Measurements from ENCODE around the gene FLYWCH2. TPM values are rescaled to one million over a fixed set of nuclear protein-coding genes. Genes with fewer than 3 reads are reported as not detected.

FLYWCH2 gene
- total and polyA plus RNA-seq, 2 of the 13 experiments (the other 11 are each of a cell fraction or from before 2014, with no cell fraction given): 16.9 to 19.8 TPM

DNA sequence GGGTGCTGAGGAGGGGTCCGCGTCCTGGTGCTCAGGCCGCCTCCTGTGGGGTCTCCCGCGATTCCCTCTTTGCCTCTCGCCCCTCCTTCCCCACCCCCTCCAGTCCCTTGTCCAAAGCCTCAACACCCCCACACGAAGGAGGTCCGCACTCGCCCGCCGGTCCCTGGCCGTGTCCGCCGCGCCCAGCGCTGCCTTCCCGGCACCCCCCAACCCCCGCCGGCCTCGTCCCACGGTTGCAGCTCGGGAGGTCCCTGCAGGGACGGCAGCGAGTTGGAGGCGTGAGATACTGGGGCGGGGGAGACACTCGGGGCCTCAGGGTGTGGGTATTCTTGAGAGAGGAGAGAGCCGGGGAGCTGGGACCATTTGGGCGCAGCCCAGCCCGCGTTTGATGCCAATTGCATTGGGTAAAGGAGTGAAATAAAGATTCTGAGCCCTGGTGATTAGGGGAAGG, 468 bp downstream of the FLYWCH2 start (continued):
- TF ChIP-seq IRX3 (CRISPR knock-in tag; IDR thresholded peaks at IDR 0.05; ENCODE audit: borderline replicate concordance, low read depth) (no peak), ZNF556 (CRISPR knock-in tag; IDR thresholded peaks at IDR 0.05; ENCODE audit: borderline replicate concordance) (no peak; the same call in 1 of the 2 replicates), ZFP36 (IDR thresholded peaks at IDR 0.05; ENCODE audit: borderline replicate concordance, low read depth, low read length, partially characterized antibody) (no peak)

DNA sequence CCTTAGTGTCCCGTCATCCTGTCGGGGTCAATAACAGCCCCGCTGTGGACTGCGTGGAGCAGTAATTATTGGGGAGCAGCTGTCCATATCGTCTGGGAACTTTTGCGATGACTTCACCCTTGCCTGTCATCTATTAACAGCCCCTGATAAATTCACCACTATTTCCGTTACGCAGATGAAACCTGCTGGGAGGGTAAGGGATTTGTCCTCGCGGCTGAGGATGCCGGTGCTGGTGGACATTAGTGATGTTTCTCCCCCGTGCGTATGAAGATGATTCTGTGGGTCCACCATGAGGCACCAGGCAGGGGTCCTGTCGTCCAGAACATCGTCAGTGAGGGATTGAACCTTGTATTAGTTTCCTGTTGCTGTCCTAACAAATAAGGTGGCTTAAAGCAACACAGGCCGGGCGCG, 1.0 kb downstream of the FLYWCH2 start:
- POLR2A ChIA-PET: interaction anchor here (1.4 to 3.4 kb wide), 8 partner anchors 8 to 131 kb away, joined by 5 to 96 read pairs (median 20); partner anchors contain the start of genes FLYWCH1 and SRRM2
- TF ChIP-seq SMARCE1 (IDR thresholded peaks at IDR 0.05; ENCODE audit: borderline replicate concordance) (no peak), MIER3 (CRISPR knock-in tag; IDR thresholded peaks at IDR 0.05; ENCODE audit: borderline replicate concordance) (no peak), ELF1 (CRISPR knock-in tag; IDR thresholded peaks at IDR 0.05) (no peak), GABPB1 (CRISPR knock-in tag; IDR thresholded peaks at IDR 0.05) (no peak), CCAR2 (optimal IDR thresholded peaks at IDR 0.05; ENCODE audit: low read depth, low read length) (no peak), FOXA3 (CRISPR knock-in tag; IDR thresholded peaks at IDR 0.05) (no peak), SIX4 (CRISPR knock-in tag; IDR thresholded peaks at IDR 0.05) (no peak), EP300 (IDR thresholded peaks at IDR 0.05; ENCODE audit: low read depth in 2 of 2, low read length in 2 of 2) (no peak), EP300 (CRISPR knock-in tag; IDR thresholded peaks at IDR 0.05; ENCODE audit: borderline replicate concordance) (no peak)
- TF ChIP-seq, protein P1, sequence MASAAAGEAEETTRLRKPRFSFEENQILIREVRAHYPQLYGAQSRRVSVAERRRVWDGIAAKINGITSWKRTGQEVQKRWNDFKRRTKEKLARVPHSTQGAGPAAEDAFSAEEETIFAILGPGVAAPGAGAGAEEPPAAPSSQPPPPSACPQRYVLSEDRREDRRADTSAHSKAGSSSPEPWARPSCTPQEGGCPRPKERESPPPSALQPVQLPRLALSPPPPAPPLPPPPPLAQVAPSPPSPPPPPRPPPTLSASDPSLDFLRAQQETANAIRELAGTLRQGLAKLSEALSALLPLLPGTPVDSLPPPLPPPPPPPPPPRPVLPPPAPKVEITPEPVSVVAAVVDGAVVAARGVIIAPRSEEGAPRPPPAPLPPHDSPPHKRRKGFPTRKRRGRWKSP (CRISPR knock-in tag; IDR thresholded peaks at IDR 0.05): no peak
- TF ChIP-seq, protein P2, sequence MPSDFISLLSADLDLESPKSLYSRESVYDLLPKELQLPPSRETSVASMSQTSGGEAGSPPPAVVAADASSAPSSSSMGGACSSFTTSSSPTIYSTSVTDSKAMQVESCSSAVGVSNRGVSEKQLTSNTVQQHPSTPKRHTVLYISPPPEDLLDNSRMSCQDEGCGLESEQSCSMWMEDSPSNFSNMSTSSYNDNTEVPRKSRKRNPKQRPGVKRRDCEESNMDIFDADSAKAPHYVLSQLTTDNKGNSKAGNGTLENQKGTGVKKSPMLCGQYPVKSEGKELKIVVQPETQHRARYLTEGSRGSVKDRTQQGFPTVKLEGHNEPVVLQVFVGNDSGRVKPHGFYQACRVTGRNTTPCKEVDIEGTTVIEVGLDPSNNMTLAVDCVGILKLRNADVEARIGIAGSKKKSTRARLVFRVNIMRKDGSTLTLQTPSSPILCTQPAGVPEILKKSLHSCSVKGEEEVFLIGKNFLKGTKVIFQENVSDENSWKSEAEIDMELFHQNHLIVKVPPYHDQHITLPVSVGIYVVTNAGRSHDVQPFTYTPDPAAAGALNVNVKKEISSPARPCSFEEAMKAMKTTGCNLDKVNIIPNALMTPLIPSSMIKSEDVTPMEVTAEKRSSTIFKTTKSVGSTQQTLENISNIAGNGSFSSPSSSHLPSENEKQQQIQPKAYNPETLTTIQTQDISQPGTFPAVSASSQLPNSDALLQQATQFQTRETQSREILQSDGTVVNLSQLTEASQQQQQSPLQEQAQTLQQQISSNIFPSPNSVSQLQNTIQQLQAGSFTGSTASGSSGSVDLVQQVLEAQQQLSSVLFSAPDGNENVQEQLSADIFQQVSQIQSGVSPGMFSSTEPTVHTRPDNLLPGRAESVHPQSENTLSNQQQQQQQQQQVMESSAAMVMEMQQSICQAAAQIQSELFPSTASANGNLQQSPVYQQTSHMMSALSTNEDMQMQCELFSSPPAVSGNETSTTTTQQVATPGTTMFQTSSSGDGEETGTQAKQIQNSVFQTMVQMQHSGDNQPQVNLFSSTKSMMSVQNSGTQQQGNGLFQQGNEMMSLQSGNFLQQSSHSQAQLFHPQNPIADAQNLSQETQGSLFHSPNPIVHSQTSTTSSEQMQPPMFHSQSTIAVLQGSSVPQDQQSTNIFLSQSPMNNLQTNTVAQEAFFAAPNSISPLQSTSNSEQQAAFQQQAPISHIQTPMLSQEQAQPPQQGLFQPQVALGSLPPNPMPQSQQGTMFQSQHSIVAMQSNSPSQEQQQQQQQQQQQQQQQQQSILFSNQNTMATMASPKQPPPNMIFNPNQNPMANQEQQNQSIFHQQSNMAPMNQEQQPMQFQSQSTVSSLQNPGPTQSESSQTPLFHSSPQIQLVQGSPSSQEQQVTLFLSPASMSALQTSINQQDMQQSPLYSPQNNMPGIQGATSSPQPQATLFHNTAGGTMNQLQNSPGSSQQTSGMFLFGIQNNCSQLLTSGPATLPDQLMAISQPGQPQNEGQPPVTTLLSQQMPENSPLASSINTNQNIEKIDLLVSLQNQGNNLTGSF (CRISPR knock-in tag; IDR thresholded peaks at IDR 0.05): no peak
- TF ChIP-seq, protein P3, sequence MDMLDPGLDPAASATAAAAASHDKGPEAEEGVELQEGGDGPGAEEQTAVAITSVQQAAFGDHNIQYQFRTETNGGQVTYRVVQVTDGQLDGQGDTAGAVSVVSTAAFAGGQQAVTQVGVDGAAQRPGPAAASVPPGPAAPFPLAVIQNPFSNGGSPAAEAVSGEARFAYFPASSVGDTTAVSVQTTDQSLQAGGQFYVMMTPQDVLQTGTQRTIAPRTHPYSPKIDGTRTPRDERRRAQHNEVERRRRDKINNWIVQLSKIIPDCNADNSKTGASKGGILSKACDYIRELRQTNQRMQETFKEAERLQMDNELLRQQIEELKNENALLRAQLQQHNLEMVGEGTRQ (IDR thresholded peaks at IDR 0.05; ENCODE audit: low read depth, low read length): no peak
- TF ChIP-seq, protein P3 (CRISPR knock-in tag; IDR thresholded peaks at IDR 0.05; ENCODE audit: borderline replicate concordance): no peak

More for the DNA sequence above, 1.0 kb downstream of the FLYWCH2 start:
- Histone ChIP-seq H3K36me3 (replicated peaks in 1 of 2; ENCODE audit: control insufficient read depth in 1 of 2, insufficient read depth in 2 of 2, low read length in 2 of 2) (no peaks in the 10 kb centered on the region), H4K20me1 (ENCODE audit: insufficient read depth, low read length) (no peaks in the 10 kb centered on the region), H3K4me3 (replicated peaks in 1 of 3; ENCODE audit: insufficient read depth in 1 of 3, low read depth in 2 of 3, low read length in 3 of 3) (peak overlapping the region; percentile 86 to 95 (median 94)), H3K9me3 (ENCODE audit: low read length) (no peaks in the 10 kb centered on the region), H2AFZ (ENCODE audit: low read length) (no peak overlapping the region), H3K27ac (ENCODE audit: extremely low read length, insufficient read depth, low read length) (peak overlapping the region; percentile 76), H3K27me3 (ENCODE audit: control insufficient read depth in 1 of 2, insufficient read depth in 2 of 2, low read length in 2 of 2) (no peaks in the 10 kb centered on the region), H3K79me2 (ENCODE audit: insufficient read depth, low read length) (peaks cover 8% of the 10 kb centered on the region), H3K9ac (ENCODE audit: insufficient read depth, low read depth, low read length) (peak overlapping the region; percentile 91), H3K4me2 (ENCODE audit: low read depth, low read length) (peak overlapping the region; percentile 79), H3K4me1 (ENCODE audit: insufficient read depth, low read length) (peaks cover 9% of the 10 kb centered on the region)
- DNase-seq (ENCODE audit: low spot score) (no peak), FAIRE-seq (no peak), ATAC-seq (no peak)
- WGBS (ENCODE audit: low lambda C conversion rate): 20% methylated on average over 14 of the region's 18 CpGs
- in situ Hi-C loops (cut with HindIII; ENCODE audit: extremely low pct_ligation_motif_present, low pct_unique_long_range_greater_than_20kb) (no loop called here), intact Hi-C loops (cut with micrococcal nuclease; ENCODE audit: unreplicated experiment) (no loop called here)
- BruUV-seq (replicated peaks): no TSS peak
- CTCF ChIA-PET (ENCODE audit: low intra/inter-chr PET ratio, low total read pairs): no interaction called here

Data from HepG2 (cell line).